IMR-90 (cell line): ENCODE data around the gene HYLS1. TPM values are rescaled to one million over a fixed set of nuclear protein-coding genes. Genes with fewer than 3 reads are reported as not detected.

Source experiments
- ATAC-seq: fragments of 200-7000 bp; cut with Tn5 transposase; 2 replicates; pipeline ENCODE4 v1.9.1; 2020; ENCODE audit warnings: low read depth, mild to moderate bottlenecking, moderate library complexity
- BruUV-seq: library from RNA; stranded (reverse); fragments of 400-500 nt; replicated peaks from 2 replicates; lab custom pipeline; 2021; lab: Mats Ljungman, UMichigan
- CTCF ChIA-PET: fragments of 300-600 bp; formaldehyde crosslinking; extraction: SDS; loops from one replicate; lab custom pipeline; 2021; ENCODE audit warnings: antibody characterized with exemption; lab: Yijun Ruan, JAX
- POLR2A ChIA-PET: fragments of 300-600 bp; sonication (Branson Sonifier 250); formaldehyde crosslinking; loops from one replicate; lab custom pipeline; 2022; ENCODE audit warnings: antibody characterized with exemption; ENCODE audit not compliant: unreplicated experiment; lab: Charles Lee
- DNase-seq: peaks from one replicate; pipeline ENCODE4 v3.0.0; 2013
- H2AFZ ChIP-seq: replicated peaks from 2 replicates; pipeline ENCODE3; 2013; ENCODE audit warnings: low read length, mild to moderate bottlenecking; ENCODE audit not compliant: poor library complexity
- H2AK5ac ChIP-seq: 2 replicates; pipeline ENCODE4 v1.6.1; 2013; ENCODE audit warnings: low read depth, low read length, inconsistent platforms
- H2AK9ac ChIP-seq: replicated peaks from 2 replicates; pipeline ENCODE3; 2013; ENCODE audit warnings: mild to moderate bottlenecking, low read depth, low read length, moderate library complexity; ENCODE audit not compliant: poor library complexity
- H2BK120ac ChIP-seq: 2 replicates; pipeline ENCODE4 v1.6.1; 2013; ENCODE audit warnings: low read depth, low read length, inconsistent platforms
- H2BK15ac ChIP-seq: 3 replicates; pipeline ENCODE4 v1.6.1; 2013; ENCODE audit warnings: low read depth, low read length, inconsistent platforms
- H2BK20ac ChIP-seq: 2 replicates; pipeline ENCODE4 v1.6.1; 2013; ENCODE audit warnings: low read depth, mild to moderate bottlenecking, inconsistent platforms, low read length, moderate library complexity
- H2BK5ac ChIP-seq: 2 replicates; pipeline ENCODE4 v1.6.1; 2013; ENCODE audit warnings: mild to moderate bottlenecking, low read depth, low read length, inconsistent platforms; ENCODE audit not compliant: poor library complexity, severe bottlenecking
- H3K14ac ChIP-seq: replicated peaks from 2 replicates; pipeline ENCODE4 v1.6.1; 2013; ENCODE audit warnings: low read depth, low read length, inconsistent platforms
- H3K18ac ChIP-seq: 2 replicates; pipeline ENCODE4 v1.6.1; 2013; ENCODE audit warnings: low read depth, low read length, control low read depth
- H3K23ac ChIP-seq: 2 replicates; pipeline ENCODE4 v1.6.1; 2013; ENCODE audit warnings: low read depth, low read length, inconsistent platforms
- H3K27ac ChIP-seq: 2 replicates; pipeline ENCODE4 v1.5.1; 2013; ENCODE audit warnings: mild to moderate bottlenecking, control low read depth, low read length; ENCODE audit not compliant: insufficient read depth
- H3K27me3 ChIP-seq: 2 replicates; pipeline ENCODE4 v1.6.1; 2013; ENCODE audit warnings: low read length; ENCODE audit not compliant: control insufficient read depth, insufficient read depth
- H3K36me3 ChIP-seq: 2 replicates; pipeline ENCODE4 v1.6.1; 2013; ENCODE audit warnings: low read length, mixed read lengths; ENCODE audit not compliant: control insufficient read depth, insufficient read depth
- H3K4ac ChIP-seq: 2 replicates; pipeline ENCODE4 v1.6.1; 2013; ENCODE audit warnings: low read depth, low read length, inconsistent platforms
- H3K4me1 ChIP-seq: 2 replicates; pipeline ENCODE4 v1.6.1; 2013; ENCODE audit warnings: low read length, mixed read lengths; ENCODE audit not compliant: control insufficient read depth, insufficient read depth
- H3K4me2 ChIP-seq: 2 replicates; pipeline ENCODE4 v1.6.1; 2013; ENCODE audit warnings: low read depth, mild to moderate bottlenecking, control low read depth, low read length, moderate library complexity
- H3K4me3 ChIP-seq: 2 replicates; pipeline ENCODE4 v1.5.1; 2013; ENCODE audit warnings: low read depth, mild to moderate bottlenecking, control low read depth, low read length, moderate library complexity; ENCODE audit not compliant: insufficient read depth
- H3K56ac ChIP-seq: 2 replicates; pipeline ENCODE4 v1.6.1; 2013; ENCODE audit warnings: low read length, inconsistent platforms; ENCODE audit not compliant: insufficient read depth; ENCODE audit errors: extremely low read depth
- H3K79me1 ChIP-seq, 2 experiments: 2 replicates each; pipeline ENCODE4 v1.6.1; 2013; ENCODE audit warnings: low read length in 2 of 2, inconsistent platforms in 1 of 2, low read depth in 1 of 2
- H3K9ac ChIP-seq: 2 replicates; pipeline ENCODE4 v1.6.1; 2013; ENCODE audit warnings: low read depth, low read length, control low read depth
- H3K9me1 ChIP-seq: 2 replicates; pipeline ENCODE4 v1.6.1; 2013; ENCODE audit warnings: low read length, inconsistent platforms; ENCODE audit not compliant: insufficient read depth
- H3K9me3 ChIP-seq: 2 replicates; pipeline ENCODE4 v1.6.1; 2013; ENCODE audit warnings: low read length; ENCODE audit not compliant: control insufficient read depth, insufficient read depth
- H4K20me1 ChIP-seq: 2 replicates; pipeline ENCODE4 v1.6.1; 2013; ENCODE audit warnings: low read length, inconsistent platforms; ENCODE audit not compliant: insufficient read depth
- H4K5ac ChIP-seq: 2 replicates; pipeline ENCODE4 v1.6.1; 2013; ENCODE audit warnings: mild to moderate bottlenecking, low read depth, low read length, control low read depth
- H4K8ac ChIP-seq, 2 experiments: 2 replicates each; pipeline ENCODE4 v1.6.1; 2013; ENCODE audit warnings: low read depth in 2 of 2, low read length in 2 of 2, control low read depth in 1 of 2, inconsistent platforms in 1 of 2
- H4K91ac ChIP-seq: 2 replicates; pipeline ENCODE4 v1.6.1; 2013; ENCODE audit warnings: low read depth, low read length, inconsistent platforms; ENCODE audit not compliant: insufficient read depth
- ELK1 ChIP-seq: fragments of 150-350 bp; IDR thresholded peaks from 2 replicates; pipeline ENCODE4 v1.6.1; 2016; ENCODE audit warnings: low read depth, mild to moderate bottlenecking, low read length, moderate library complexity, borderline replicate concordance
- FOS ChIP-seq: fragments of 150-350 bp; IDR thresholded peaks from 2 replicates; pipeline ENCODE4 v1.6.1; 2016; ENCODE audit warnings: low read depth, low read length
- USF2 ChIP-seq: fragments of 150-350 bp; IDR thresholded peaks from 2 replicates; pipeline ENCODE4 v1.6.1; 2017; ENCODE audit warnings: mild to moderate bottlenecking, antibody characterized with exemption, low read length, low read depth
- WGBS, 2 experiments: methylation state at CpG; one replicate each; pipeline versions ENCODE4 v1.1.5 to v1.1.7; 2013; ENCODE audit warnings: missing lambda C conversion rate in 2 of 2; ENCODE audit not compliant: insufficient read length in 1 of 2; ENCODE audit errors: extremely low coverage in 2 of 2; 5-methylcytosine and 5-hydroxymethylcytosine counted together
- dilution Hi-C: fragments of 300-500 bp; cut with HindIII; formaldehyde crosslinking; loops from one replicate; pipeline ENCODE4 v1.14.3; 2018; ENCODE audit warnings: low sequenced_read_pairs; ENCODE audit not compliant: unreplicated experiment
- in situ Hi-C: fragments of 300-500 bp; cut with MboI; formaldehyde crosslinking; loops from 3 replicates; pipeline ENCODE4 v1.14.3; 2019; ENCODE audit warnings: low sequenced_read_pairs, inconsistent platforms, mixed read lengths
- intact Hi-C: fragments of 100-400 bp; cut with micrococcal nuclease; formaldehyde crosslinking; loops from 2 replicates; pipeline ENCODE4 v1.10.0; 2022
- polyA plus RNA-seq, 3 experiments: library from polyadenylated mRNA; depleted of rRNA; stranded (reverse); fragments of >200 nt; gene quantifications; 2 replicates each; pipeline ENCODE4 v1.2.3, GENCODE V29; 2012; ENCODE audit warnings: low replicate concordance in 1 of 3
- total RNA-seq: library from RNA; depleted of rRNA; stranded (reverse); fragments of >200 nt; gene quantifications from 2 replicates; pipeline ENCODE4 v1.2.3, GENCODE V29; 2012

Gene HYLS1
- total and polyA plus RNA-seq, 2 of the 4 experiments (the other 2 are of a cell fraction) = 5.1 to 8.1 TPM

DNA sequence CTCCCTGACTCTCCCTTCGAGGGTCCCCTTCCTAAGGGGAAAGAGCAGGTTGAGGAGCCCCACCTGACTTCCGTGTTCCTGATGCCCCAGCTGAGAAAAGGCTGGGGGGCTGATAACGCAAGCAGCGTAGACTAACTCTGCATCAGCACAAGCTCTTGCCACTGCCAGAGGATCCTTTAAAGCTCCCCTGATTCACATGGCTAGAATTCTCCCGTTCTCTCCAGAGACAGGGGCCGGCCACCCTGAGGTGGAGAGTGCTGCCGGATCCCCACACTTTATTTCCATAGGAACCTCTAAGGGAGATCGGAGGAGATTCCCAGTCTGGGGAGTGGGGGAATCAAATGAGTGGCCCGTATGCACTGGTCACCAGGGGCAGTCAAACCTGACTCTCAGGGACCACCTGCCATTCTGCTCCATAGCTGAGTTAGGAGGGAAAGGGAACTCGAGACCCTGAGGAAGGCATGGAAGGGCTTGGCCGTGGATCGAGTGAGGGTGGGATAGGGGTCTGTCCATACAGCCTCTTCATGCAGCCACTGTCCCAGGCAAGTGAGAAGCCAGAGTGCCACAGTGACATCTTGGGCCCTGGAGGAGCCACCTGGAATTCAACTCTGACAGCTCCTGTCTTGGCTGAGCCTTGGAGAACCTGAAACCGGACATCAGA lies 57.0 kb downstream of the HYLS1 start:
- Histone ChIP-seq H3K18ac (no peak overlapping the region), H3K14ac (no peak overlapping the region), H3K9me3 (no peaks in the 10 kb centered on the region), H2AK9ac (no peak overlapping the region), H3K9ac (no peak overlapping the region), H3K4me2 (no peak overlapping the region), H4K8ac (no peak overlapping the region), H3K23ac (no peak overlapping the region), H2BK120ac (no peak overlapping the region), H3K4me1 (no peaks in the 10 kb centered on the region), H3K4me3 (no peak overlapping the region), H2AFZ (no peak overlapping the region), H3K79me1 (no peaks in the 10 kb centered on the region), H2BK5ac (no peak overlapping the region), H3K56ac (no peak overlapping the region), H3K27me3 (peaks cover 20% of the 10 kb centered on the region; the same call in 1 of the 2 replicates), H2AK5ac (no peak overlapping the region), H3K27ac (no peak overlapping the region), H3K4ac (no peak overlapping the region), H3K36me3 (no peaks in the 10 kb centered on the region), H4K5ac (no peak overlapping the region), H4K20me1 (no peaks in the 10 kb centered on the region), H4K91ac (no peak overlapping the region), H2BK15ac (no peak overlapping the region), H2BK20ac (no peak overlapping the region), H3K9me1 (no peaks in the 10 kb centered on the region)
- ChIA-PET POLR2A (no interaction called here), CTCF (no interaction called here)
- ATAC-seq (no peak), DNase-seq (no peak)
- 35% methylated on average over 4 of the region's 13 CpGs; no CpG with 5 or more reads in 1 of the 2 experiments for WGBS, 2 experiments
- no TSS peak for BruUV-seq
- dilution Hi-C loops = no loop called here
- intact Hi-C loops = no loop called here
- TF ChIP-seq ELK1 (no peak), FOS (no peak), USF2 (no peak)
- in situ Hi-C loops = no loop called here
